GM13976 (cell line): ENCODE measurements around the gene KCTD12.
A peak's percentile ranks its signal among the peaks of the same experiment; 100 is the strongest.

Experiments
- DNase-seq: peaks from one replicate; pipeline ENCODE4 v3.0.0; 2012; ENCODE audit warnings: low spot score
- CTCF ChIP-seq: IDR thresholded peaks from 2 replicates; pipeline ENCODE4 v1.5.1; 2012; ENCODE audit warnings: borderline replicate concordance, mild to moderate bottlenecking; ENCODE audit not compliant: insufficient read depth; ENCODE audit errors: extremely low read depth, missing control alignments, control extremely low read depth
- in situ Hi-C: fragments of 300-500 bp; cut with MboI; formaldehyde crosslinking; loops from one replicate; pipeline ENCODE4 v1.12.0; 2022; ENCODE audit warnings: low sequenced_read_pairs, mixed read lengths, inconsistent platforms; ENCODE audit not compliant: unreplicated experiment

Gene KCTD12

DNA sequence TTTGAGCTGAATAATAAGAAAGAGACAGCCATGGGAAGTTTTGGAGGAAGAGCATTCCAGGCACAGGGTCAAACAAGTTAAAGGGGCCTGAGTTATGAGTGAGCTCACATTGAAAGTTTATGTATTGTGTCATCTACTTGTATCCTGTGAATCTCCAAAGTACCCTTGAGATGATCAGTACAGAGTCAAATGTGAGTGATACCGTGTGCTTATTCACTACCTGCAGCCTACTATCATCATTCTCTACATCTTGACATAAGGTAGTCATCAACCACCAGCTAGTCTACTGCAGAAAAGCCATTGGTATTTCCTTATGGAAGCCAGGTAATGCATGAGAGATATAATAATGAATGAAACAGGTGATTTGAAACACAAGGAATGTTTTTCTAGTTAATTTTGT, 3.0 kb upstream of the KCTD12 start:
- in situ Hi-C loops: no loop called here
- TF ChIP-seq CTCF: no peak

DNA sequence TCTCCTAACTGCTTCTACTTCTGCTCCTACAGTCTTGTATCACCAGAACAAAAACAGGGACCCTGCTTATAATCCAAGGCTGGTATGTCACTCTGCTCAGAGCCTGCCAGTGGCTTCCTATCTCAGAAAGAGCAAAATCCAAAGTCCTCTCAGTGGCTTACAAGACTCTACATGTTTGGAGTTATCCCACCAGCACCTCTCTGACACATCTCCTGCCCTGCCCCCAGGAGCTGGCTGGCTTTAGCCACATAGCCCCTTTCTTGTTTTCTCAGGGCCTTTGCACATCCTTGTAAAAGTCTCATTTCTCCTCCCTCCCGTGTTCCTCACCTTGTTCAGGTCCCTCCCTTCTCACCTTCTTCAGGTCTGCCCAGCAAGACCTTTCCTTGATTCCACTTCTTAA, 2.2 kb upstream of the KCTD12 start:
- no peak for DNase-seq
- in situ Hi-C loops: no loop called here
- TF ChIP-seq CTCF: no peak

More for the DNA sequence above, 3.0 kb upstream of the KCTD12 start:
- no peak for DNase-seq

- no peak for DNase-seq
- TF ChIP-seq CTCF: no peak
These were observed 915 bp upstream of the KCTD12 start for GRCh38 chr13:76887076-76887563.

DNA sequence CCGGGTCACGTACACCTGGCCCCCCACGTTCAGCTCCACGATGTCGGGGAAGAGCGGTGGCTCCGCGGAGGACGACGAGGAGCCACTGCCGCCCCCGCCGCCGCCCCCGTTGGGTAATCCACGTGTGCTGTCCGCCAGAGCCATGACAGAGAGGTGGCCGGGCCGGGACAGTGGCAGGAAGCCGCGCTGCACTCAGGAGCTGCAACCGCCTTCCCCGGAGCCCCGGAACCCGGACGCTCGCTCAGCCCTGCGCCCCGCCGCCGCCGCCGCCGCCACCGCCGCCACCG, 257 bp downstream of the KCTD12 start:
- in situ Hi-C loops: no loop called here
- DNase-seq: no peak
- no peak for TF ChIP-seq CTCF

More at GRCh38 chr13:76887076-76887563, 915 bp upstream of the KCTD12 start:
- in situ Hi-C loops: no loop called here

DNA sequence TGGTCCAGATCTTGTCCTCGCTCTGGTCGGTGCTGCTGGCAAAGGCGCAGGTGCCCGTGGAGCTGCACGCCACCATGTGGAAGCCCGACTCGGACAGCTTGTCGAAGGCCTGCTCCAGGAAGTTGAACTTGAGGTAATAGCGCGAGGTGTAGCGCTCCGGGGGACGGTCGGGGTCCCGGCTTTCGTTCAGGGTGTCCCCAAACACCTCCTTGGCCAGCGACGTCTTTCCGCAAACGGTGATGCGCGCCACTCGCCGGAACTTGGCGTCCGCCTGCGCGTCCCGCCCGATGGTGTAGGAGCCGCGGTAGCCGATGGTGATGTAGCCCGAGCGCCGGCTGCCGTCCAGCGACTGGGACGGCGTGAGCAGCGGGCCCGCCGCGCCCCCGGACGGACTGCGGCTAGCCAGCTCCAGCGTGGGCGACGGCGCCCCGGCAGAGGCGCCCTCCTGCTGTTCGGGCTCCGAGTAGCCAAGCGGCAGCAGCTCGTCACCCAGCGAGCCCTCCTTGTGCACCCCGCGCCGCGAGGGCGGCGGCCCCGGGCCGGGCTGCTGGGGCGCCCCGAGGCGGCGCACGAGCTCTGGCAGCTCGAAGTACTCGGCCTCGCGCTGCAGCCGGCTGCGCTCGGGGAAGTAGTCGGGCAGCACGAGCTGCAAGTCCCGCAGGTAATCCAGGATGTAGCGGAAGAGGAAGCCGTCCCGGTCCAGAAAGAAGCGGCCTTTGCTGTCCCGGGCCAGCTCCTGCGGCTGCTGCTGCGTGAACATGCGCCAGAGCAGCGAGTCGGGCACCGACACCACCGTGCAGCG, 801 bp downstream of the KCTD12 start:
- in situ Hi-C loops: no loop called here
- peak; percentile 71 for DNase-seq
- peak; percentile 51 for TF ChIP-seq CTCF

- in situ Hi-C loops: no loop called here
- no peak for DNase-seq
- TF ChIP-seq CTCF: no peak
These were observed 1.4 kb downstream of the KCTD12 start for GRCh38 chr13:76884907-76885202.
